ENCODE data around the gene MKLN1. TPM values are rescaled to one million over a fixed set of nuclear protein-coding genes. Genes with fewer than 3 reads are reported as not detected.
A peak's percentile ranks its signal among the peaks of the same experiment; 100 is the strongest.

MKLN1 gene
- total RNA-seq, 2 donors from 2014 or later = 27.4 to 28.5 TPM

DNA sequence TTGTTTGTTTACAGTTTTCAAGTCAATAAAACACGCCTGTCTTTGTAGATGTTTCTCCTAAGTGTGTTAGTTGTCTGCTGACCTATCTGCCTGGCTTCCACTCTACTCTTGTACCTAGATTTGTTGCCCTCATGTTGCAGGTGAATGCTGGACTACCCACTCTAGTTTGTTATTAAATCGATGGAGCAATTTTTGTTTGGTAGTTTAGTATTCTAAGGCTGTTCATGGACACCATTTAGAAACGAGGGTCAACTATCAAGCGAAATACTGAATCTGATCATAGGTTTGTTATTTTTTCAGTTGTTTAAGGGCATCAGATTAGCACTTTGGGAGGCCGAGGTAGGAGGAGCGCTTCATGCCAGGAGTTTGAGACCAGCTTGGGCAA, 29.1 kb upstream of the MKLN1 start:
- Histone ChIP-seq H3K4me1 (peaks cover 0 to 55% of the 10 kb centered on the region in 2 donors), H3K27ac (peak overlapping the region; percentile 20 to 66), H3K36me3 (no peaks in the 10 kb centered on the region), H3K4me3 (no peak overlapping the region), H3K9me3 (no peaks in the 10 kb centered on the region), H3K27me3 (no peaks in the 10 kb centered on the region)
- TF ChIP-seq CTCF (IDR thresholded peaks at IDR 0.05) = no peak
- DNase-seq (ENCODE audit: low spot score) = no peak

DNA sequence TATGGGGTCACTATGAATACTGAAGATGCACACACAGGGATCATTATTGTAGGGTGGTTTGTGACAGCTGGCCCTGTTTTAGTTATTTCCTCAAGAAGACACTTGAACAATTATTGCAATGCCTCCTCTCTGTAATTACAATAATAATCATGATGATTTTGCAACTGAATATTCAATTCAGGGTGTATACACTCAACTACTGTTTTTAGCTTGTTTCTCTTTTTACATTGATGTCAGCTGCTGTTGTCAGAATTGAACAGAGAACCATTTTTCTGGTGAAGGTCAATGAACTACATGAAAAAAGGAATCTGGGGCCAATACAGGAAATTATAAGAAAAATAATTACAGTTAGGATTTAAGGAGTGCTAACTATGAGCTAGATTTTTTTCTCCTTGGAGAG, 28.6 kb upstream of the MKLN1 start:
- Histone ChIP-seq H3K27ac (peak overlapping the region in 1 of 2 donors; percentile 66), H3K27me3 (no peaks in the 10 kb centered on the region), H3K4me3 (no peak overlapping the region), H3K9me3 (no peaks in the 10 kb centered on the region), H3K4me1 (peaks cover 0 to 55% of the 10 kb centered on the region in 2 donors), H3K36me3 (no peaks in the 10 kb centered on the region)
- TF ChIP-seq CTCF (IDR thresholded peaks at IDR 0.05) = no peak
- DNase-seq (ENCODE audit: low spot score) = no peak

GRCh38 chr7:131300078-131300477, 27.6 kb upstream of the MKLN1 start:
- Histone ChIP-seq H3K9me3 (no peaks in the 10 kb centered on the region), H3K4me3 (no peak overlapping the region), H3K27me3 (no peaks in the 10 kb centered on the region), H3K36me3 (no peaks in the 10 kb centered on the region), H3K27ac (peak overlapping the region in 1 of 2 donors; percentile 53), H3K4me1 (peaks cover 0 to 49% of the 10 kb centered on the region in 2 donors)
- no peak for TF ChIP-seq CTCF (IDR thresholded peaks at IDR 0.05)
- DNase-seq (ENCODE audit: low spot score) = no peak

DNA sequence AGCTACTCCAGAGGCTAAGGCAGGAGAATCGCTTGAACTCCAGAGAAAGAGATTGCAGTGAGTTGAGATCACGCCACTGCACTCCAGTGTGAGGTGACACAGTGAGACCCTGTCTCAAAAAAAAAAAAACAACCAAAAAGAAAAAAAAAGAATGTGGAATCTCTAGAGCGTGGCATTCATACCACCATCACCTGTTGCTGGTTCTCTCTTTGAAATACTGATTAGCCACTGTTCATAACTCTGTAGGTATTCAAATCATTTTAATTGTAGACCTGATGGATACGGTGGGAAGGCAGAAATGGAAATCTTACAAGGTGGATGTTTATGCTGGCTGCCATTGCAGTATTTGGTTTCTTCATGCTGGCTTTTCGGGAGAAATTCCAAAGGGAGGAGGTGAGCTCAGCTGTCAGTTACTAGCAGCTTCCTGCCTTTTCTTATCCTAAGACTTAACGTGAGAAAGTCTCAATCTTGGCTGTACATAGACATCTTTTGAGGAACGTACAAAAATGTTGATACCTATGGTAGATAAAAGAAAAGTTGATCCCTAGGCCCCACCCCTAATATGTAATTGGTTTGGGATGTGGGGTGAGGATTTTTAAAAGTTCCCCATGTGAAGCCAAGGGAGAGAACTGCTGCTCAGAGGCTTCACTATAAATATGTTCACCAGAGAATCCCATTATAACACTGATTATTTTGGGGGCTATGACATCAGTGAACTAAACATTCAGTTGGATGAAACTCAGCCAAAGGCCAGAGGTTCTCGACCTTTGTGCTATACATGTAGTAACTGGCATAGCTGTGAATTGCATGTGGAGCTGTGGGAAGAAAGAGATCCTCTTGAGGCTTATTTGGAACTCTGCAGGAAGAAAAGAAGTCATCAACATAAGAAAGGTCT, 26.9 kb upstream of the MKLN1 start:
- no peak overlapping the region for H3K4me3 ChIP-seq

GRCh38 chr7:131302446-131302845, 25.2 kb upstream of the MKLN1 start:
- peaks cover 0 to 4% of the 10 kb centered on the region in 2 donors for H3K9me3 ChIP-seq
- no peak for DNase-seq (ENCODE audit: low spot score)
- H3K27ac ChIP-seq = peak overlapping the region; percentile 35 to 53
- no peaks in the 10 kb centered on the region for H3K27me3 ChIP-seq
- H3K4me3 ChIP-seq = no peak overlapping the region
- H3K4me1 ChIP-seq = peaks cover 0 to 48% of the 10 kb centered on the region in 2 donors
- no peak for TF ChIP-seq CTCF (IDR thresholded peaks at IDR 0.05)
- no peaks in the 10 kb centered on the region for H3K36me3 ChIP-seq

More for the DNA sequence above, 26.9 kb upstream of the MKLN1 start:
- peak overlapping the region; percentile 25 to 53 for H3K27ac ChIP-seq
- no peak for DNase-seq (ENCODE audit: low spot score)
- no peaks in the 10 kb centered on the region for H3K9me3 ChIP-seq
- no peaks in the 10 kb centered on the region for H3K27me3 ChIP-seq
- H3K36me3 ChIP-seq = no peaks in the 10 kb centered on the region
- H3K4me1 ChIP-seq = peaks cover 0 to 48% of the 10 kb centered on the region in 2 donors
- TF ChIP-seq CTCF (IDR thresholded peaks at IDR 0.05) = no peak
